Neutrophil (primary cell): ENCODE results near the gene BCAS1.

Experiments
- H3K27ac ChIP-seq: fragments of 200-600 bp; sonication (generic); 2 replicates; pipeline ENCODE4 v1.5.1; 2016; ENCODE audit warnings: mild to moderate bottlenecking, moderate library complexity
- H3K27me3 ChIP-seq: fragments of 200-600 bp; sonication (generic); 2 replicates; pipeline ENCODE4 v1.6.0; 2016; ENCODE audit warnings: mild to moderate bottlenecking
- H3K36me3 ChIP-seq: fragments of 200-600 bp; sonication (generic); 2 replicates; pipeline ENCODE4 v1.5.1; 2017
- H3K4me1 ChIP-seq, 2 experiments: fragments of 200-600 bp in 1 of 2; sonication (generic) in 1 of 2; 1 replicate in 1 of 2; 2 replicates in 1 of 2; pipeline versions ENCODE4 v1.5.1 to v1.6.1; 2013 to 2016; ENCODE audit warnings: low read depth in 1 of 2, low read length in 1 of 2, mild to moderate bottlenecking in 1 of 2, moderate library complexity in 1 of 2; ENCODE audit not compliant: control insufficient read depth in 1 of 2, insufficient read depth in 1 of 2
- H3K4me3 ChIP-seq, 2 experiments: fragments of 200-600 bp in 1 of 2; sonication (generic) in 1 of 2; 1 replicate in 1 of 2; 2 replicates in 1 of 2; pipeline ENCODE4 v1.5.1; 2013 to 2016; ENCODE audit warnings: low read depth in 1 of 2, low read length in 1 of 2, mild to moderate bottlenecking in 1 of 2, moderate library complexity in 1 of 2
- H3K9me3 ChIP-seq: fragments of 200-600 bp; sonication (generic); 2 replicates; pipeline ENCODE4 v1.5.1; 2016
- TF ChIP-seq, protein P1 (sequence below): fragments of 200-600 bp; sonication (generic); IDR thresholded peaks from 2 replicates; pipeline ENCODE4 v1.5.1; 2016; ENCODE audit warnings: antibody characterized with exemption

Gene BCAS1

DNA sequence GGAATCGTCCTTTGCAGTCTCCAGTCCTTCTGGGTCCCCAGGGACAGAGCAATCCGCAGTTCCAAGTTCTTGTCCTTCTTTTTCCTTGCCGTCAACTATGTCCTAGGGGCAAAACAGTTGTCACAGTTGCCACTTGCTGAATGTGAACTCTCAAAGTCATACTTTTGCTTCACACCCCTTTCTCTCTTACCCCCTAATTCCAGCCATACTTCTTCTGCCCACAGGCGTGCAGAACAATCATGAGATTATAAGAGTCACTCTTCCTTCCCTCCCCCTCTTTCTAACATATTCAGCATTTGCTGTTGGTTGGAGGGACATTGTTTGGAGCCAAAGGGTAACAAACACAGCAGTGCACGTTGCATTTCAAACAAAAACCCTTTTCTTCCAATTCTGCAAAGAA lies 74.4 kb downstream of the BCAS1 start:
- H3K9me3 ChIP-seq: no peaks in the 10 kb centered on the region
- H3K4me1 ChIP-seq: no peaks in the 10 kb centered on the region
- H3K27ac ChIP-seq: no peak overlapping the region
- peaks cover 41% of the 10 kb centered on the region for H3K27me3 ChIP-seq
- TF ChIP-seq, protein P1, sequence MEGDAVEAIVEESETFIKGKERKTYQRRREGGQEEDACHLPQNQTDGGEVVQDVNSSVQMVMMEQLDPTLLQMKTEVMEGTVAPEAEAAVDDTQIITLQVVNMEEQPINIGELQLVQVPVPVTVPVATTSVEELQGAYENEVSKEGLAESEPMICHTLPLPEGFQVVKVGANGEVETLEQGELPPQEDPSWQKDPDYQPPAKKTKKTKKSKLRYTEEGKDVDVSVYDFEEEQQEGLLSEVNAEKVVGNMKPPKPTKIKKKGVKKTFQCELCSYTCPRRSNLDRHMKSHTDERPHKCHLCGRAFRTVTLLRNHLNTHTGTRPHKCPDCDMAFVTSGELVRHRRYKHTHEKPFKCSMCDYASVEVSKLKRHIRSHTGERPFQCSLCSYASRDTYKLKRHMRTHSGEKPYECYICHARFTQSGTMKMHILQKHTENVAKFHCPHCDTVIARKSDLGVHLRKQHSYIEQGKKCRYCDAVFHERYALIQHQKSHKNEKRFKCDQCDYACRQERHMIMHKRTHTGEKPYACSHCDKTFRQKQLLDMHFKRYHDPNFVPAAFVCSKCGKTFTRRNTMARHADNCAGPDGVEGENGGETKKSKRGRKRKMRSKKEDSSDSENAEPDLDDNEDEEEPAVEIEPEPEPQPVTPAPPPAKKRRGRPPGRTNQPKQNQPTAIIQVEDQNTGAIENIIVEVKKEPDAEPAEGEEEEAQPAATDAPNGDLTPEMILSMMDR: no peak
- no peaks in the 10 kb centered on the region for H3K36me3 ChIP-seq
- H3K4me3 ChIP-seq: no peak overlapping the region

DNA sequence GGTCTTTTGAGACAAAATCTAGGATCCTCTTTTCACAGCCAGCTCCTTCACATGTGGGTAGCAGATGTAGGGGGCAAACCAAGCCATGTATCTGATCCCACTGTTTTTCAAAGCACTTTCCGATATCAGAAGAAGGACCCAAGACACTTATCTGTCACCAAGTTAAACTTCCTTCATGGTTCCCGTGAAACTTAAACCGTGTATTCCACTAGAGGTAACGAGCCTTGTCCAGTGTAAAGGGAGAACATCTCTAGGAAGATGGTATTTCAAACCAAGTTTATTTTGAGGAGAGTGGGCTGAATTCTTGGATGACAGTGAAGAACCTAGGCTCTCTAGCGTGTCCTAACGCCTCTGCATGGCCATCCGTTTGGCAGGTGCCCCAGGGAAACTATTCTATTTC lies 76.3 kb downstream of the BCAS1 start:
- TF ChIP-seq, protein P1: no peak
- no peak overlapping the region for H3K4me3 ChIP-seq
- H3K27ac ChIP-seq: no peak overlapping the region
- no peaks in the 10 kb centered on the region for H3K9me3 ChIP-seq
- no peaks in the 10 kb centered on the region for H3K4me1 ChIP-seq
- H3K36me3 ChIP-seq: no peaks in the 10 kb centered on the region
- peaks cover 41% of the 10 kb centered on the region for H3K27me3 ChIP-seq

DNA sequence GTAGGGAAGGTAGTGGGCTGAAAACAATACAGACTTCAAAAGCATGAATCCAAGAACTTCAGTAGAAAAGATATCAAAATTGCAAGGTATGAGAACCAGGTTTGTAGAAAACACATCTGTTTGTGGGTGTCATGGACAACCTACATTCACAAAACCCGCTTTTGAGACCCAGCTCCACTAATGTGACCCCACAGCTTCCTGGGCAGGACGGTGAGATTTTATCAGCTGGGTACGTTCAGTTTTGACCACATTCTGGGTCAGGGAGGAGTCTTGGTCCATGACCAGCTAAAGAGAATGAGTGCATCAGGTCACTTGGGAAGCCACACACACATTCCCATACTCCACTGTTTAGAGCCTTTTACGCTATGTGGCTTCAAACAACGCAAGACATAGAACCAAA lies 77.1 kb downstream of the BCAS1 start:
- Histone ChIP-seq H3K4me3 (no peak overlapping the region), H3K4me1 (no peaks in the 10 kb centered on the region), H3K36me3 (no peaks in the 10 kb centered on the region), H3K9me3 (no peaks in the 10 kb centered on the region), H3K27me3 (peaks cover 41% of the 10 kb centered on the region), H3K27ac (no peak overlapping the region)
- TF ChIP-seq, protein P1: no peak

DNA sequence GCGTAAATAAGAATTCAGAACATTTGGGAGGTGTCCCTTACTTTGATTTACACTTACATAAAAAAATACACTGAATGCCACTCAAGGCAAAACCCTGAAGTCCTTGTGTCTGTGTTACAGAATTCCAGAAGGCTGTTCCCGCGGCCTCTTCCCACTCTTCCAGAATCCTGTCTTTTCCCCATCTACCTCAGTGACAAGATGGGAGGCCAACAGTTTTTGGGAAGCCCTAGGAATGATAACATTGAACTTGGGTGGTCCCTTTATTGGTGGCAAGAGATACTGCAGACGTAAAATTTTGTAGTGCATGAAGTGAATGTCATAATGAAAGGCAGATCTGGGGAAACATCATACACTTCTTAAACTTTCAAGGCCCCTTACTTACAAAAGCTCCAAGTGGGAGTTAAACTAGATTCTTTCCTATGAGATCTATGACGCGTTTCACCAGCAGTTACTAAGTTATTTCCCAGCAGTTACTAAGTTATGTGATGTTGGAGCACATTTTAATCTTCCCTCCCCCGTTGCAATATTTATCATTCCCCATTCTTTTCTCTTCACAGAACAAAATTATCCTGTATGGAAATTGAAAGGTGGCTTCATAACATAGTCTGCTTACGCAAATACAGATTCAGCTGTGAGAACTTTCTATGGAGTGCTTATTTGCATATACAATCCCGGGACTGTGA lies 79.5 kb downstream of the BCAS1 start:
- Histone ChIP-seq H3K36me3 (no peaks in the 10 kb centered on the region), H3K27ac (no peak overlapping the region), H3K4me1 (no peaks in the 10 kb centered on the region), H3K9me3 (no peaks in the 10 kb centered on the region), H3K27me3 (peaks cover 43% of the 10 kb centered on the region), H3K4me3 (no peak overlapping the region)
- TF ChIP-seq, protein P1: no peak

DNA sequence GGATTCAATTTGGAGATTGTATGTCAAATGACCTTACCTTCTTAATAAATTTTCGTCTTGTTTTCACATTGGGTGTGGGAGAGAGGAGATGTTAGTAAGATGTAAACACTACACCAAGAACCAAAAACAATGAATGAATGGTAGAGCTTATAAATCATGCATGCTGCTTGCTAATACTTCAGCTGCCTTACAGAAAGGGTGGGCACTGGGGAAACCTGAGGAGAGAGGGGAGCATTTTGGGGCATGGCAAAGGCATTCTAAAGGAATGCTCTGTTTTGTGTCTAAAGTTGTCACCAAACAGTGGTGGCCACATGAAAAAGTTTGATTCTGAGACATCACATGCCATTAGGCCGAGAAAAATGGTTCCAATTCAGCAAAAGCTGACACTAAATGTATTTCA lies 80.4 kb downstream of the BCAS1 start:
- TF ChIP-seq, protein P1: no peak
- Histone ChIP-seq H3K4me1 (no peaks in the 10 kb centered on the region), H3K4me3 (no peak overlapping the region), H3K36me3 (no peaks in the 10 kb centered on the region), H3K27ac (no peak overlapping the region), H3K27me3 (peaks cover 39% of the 10 kb centered on the region), H3K9me3 (no peaks in the 10 kb centered on the region)
